Subcutaneous abdominal adipose tissue (tissue), 5 donors: Measurements from ENCODE around the gene AGAP1.

ENCODE experiments used
- H3K27ac ChIP-seq: one replicate; pipeline ENCODE4 v1.7.0; 2013; ENCODE audit warnings: low read depth, mild to moderate bottlenecking, inconsistent platforms, low read length, moderate library complexity
- H3K27me3 ChIP-seq, 5 donors: one replicate each; pipeline ENCODE4 v1.7.0; 2013; ENCODE audit warnings: low read length in 5 of 5, inconsistent platforms in 1 of 5; ENCODE audit not compliant: control insufficient read depth in 5 of 5, insufficient read depth in 4 of 5
- H3K36me3 ChIP-seq, 5 donors: one replicate each; pipeline ENCODE4 v1.7.0; 2013; ENCODE audit warnings: low read length in 5 of 5; ENCODE audit not compliant: control insufficient read depth in 5 of 5, insufficient read depth in 5 of 5
- H3K4me1 ChIP-seq, 5 donors: one replicate each; pipeline ENCODE4 v1.7.0; 2013; ENCODE audit warnings: low read length in 5 of 5, mild to moderate bottlenecking in 3 of 5, moderate library complexity in 1 of 5; ENCODE audit not compliant: control insufficient read depth in 5 of 5, insufficient read depth in 5 of 5
- H3K4me3 ChIP-seq, 5 donors: one replicate each; pipeline ENCODE4 v1.7.0; 2013; ENCODE audit warnings: low read length in 5 of 5, low read depth in 1 of 5
- H3K9ac ChIP-seq, 5 donors: one replicate each; pipeline ENCODE4 v1.7.0; 2013; ENCODE audit warnings: low read length in 5 of 5, mild to moderate bottlenecking in 4 of 5, moderate library complexity in 3 of 5
- H3K9me3 ChIP-seq, 5 donors: one replicate each; pipeline ENCODE4 v1.7.0; 2013; ENCODE audit warnings: low read length in 5 of 5; ENCODE audit not compliant: control insufficient read depth in 5 of 5
- donor health status: healthy.
- donor health status: healthy.
- donor health status: healthy.
- donor health status: healthy.
- donor health status: healthy.

The AGAP1 gene

GRCh38 chr2:235766278-235766677 lies 272.4 kb downstream of the AGAP1 start:
- Histone ChIP-seq H3K4me1 (peaks cover 0 to 10% (median 9%) of the 10 kb centered on the region in 5 donors), H3K27me3 (no peaks in the 10 kb centered on the region), H3K9ac (no peak overlapping the region), H3K9me3 (no peaks in the 10 kb centered on the region), H3K36me3 (peaks cover 0 to 14% (median 13%) of the 10 kb centered on the region in 5 donors), H3K27ac (no peak overlapping the region), H3K4me3 (no peak overlapping the region)

DNA sequence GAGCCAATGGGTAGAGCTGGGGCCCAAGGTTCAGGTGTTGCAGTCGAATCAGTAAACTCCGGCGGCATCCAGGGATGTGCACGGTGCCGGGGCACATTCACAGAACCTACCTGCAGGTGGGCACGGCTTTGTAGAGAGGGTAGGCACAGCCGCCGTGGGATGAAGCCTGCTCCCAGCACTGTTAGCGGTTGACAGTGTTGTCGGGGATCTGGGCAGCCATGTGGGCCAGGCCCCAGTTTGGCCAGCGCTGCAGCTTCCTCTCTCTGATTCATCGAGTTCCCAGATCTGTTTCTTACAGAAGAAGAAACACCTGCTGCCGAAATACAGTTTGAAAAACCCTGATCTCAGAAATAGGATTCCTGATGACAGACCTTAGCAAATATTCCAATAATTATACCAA lies 274.8 kb downstream of the AGAP1 start:
- no peaks in the 10 kb centered on the region for H3K27me3 ChIP-seq
- no peak overlapping the region for H3K4me3 ChIP-seq
- H3K27ac ChIP-seq: no peak overlapping the region
- no peak overlapping the region for H3K9ac ChIP-seq
- H3K36me3 ChIP-seq: peaks cover 0 to 21% (median 8%) of the 10 kb centered on the region in 5 donors
- H3K4me1 ChIP-seq: peaks cover 0 to 10% (median 9%) of the 10 kb centered on the region in 5 donors
- no peaks in the 10 kb centered on the region for H3K9me3 ChIP-seq

- Histone ChIP-seq H3K36me3 (peaks cover 0 to 16% (median 4%) of the 10 kb centered on the region in 5 donors), H3K4me3 (no peak overlapping the region), H3K9ac (no peak overlapping the region), H3K27me3 (no peaks in the 10 kb centered on the region), H3K9me3 (no peaks in the 10 kb centered on the region), H3K27ac (no peak overlapping the region), H3K4me1 (peaks cover 0 to 10% (median 9%) of the 10 kb centered on the region in 5 donors)
These were observed 275.2 kb downstream of the AGAP1 start for GRCh38 chr2:235769046-235769445.

GRCh38 chr2:235770909-235771820 lies 277.3 kb downstream of the AGAP1 start:
- no peak overlapping the region for H3K27ac ChIP-seq
- H3K36me3 ChIP-seq: peaks cover 0 to 17% (median 2%) of the 10 kb centered on the region in 5 donors
- no peaks in the 10 kb centered on the region for H3K27me3 ChIP-seq
- H3K4me3 ChIP-seq: no peak overlapping the region
- H3K9ac ChIP-seq: no peak overlapping the region
- peaks cover 0 to 3% (median 2%) of the 10 kb centered on the region in 5 donors for H3K4me1 ChIP-seq
- no peaks in the 10 kb centered on the region for H3K9me3 ChIP-seq

GRCh38 chr2:235773188-235773928 lies 279.5 kb downstream of the AGAP1 start:
- no peaks in the 10 kb centered on the region for H3K9me3 ChIP-seq
- H3K27ac ChIP-seq: no peak overlapping the region
- H3K27me3 ChIP-seq: no peaks in the 10 kb centered on the region
- no peak overlapping the region for H3K4me3 ChIP-seq
- no peak overlapping the region for H3K9ac ChIP-seq
- peaks cover 0 to 31% (median 2%) of the 10 kb centered on the region in 5 donors for H3K36me3 ChIP-seq
- H3K4me1 ChIP-seq: no peaks in the 10 kb centered on the region

GRCh38 chr2:235774153-235774870 lies 280.5 kb downstream of the AGAP1 start:
- Histone ChIP-seq H3K36me3 (peaks cover 0 to 37% (median 7%) of the 10 kb centered on the region in 5 donors), H3K9ac (no peak overlapping the region), H3K4me1 (no peaks in the 10 kb centered on the region), H3K27ac (no peak overlapping the region), H3K4me3 (no peak overlapping the region), H3K9me3 (no peaks in the 10 kb centered on the region), H3K27me3 (no peaks in the 10 kb centered on the region)

- no peaks in the 10 kb centered on the region for H3K9me3 ChIP-seq
- H3K27ac ChIP-seq: no peak overlapping the region
- no peak overlapping the region for H3K4me3 ChIP-seq
- H3K27me3 ChIP-seq: no peaks in the 10 kb centered on the region
- no peaks in the 10 kb centered on the region for H3K4me1 ChIP-seq
- peaks cover 0 to 30% (median 7%) of the 10 kb centered on the region in 5 donors for H3K36me3 ChIP-seq
- H3K9ac ChIP-seq: no peak overlapping the region
These were observed 282.7 kb downstream of the AGAP1 start for GRCh38 chr2:235776531-235776930.

GRCh38 chr2:235779444-235779896 lies 285.6 kb downstream of the AGAP1 start:
- no peaks in the 10 kb centered on the region for H3K9me3 ChIP-seq
- H3K27ac ChIP-seq: no peak overlapping the region
- H3K4me3 ChIP-seq: no peak overlapping the region
- no peaks in the 10 kb centered on the region for H3K4me1 ChIP-seq
- H3K9ac ChIP-seq: no peak overlapping the region
- H3K36me3 ChIP-seq: peaks cover 0 to 23% (median 7%) of the 10 kb centered on the region in 5 donors
- H3K27me3 ChIP-seq: no peaks in the 10 kb centered on the region

GRCh38 chr2:235780401-235780800 lies 286.6 kb downstream of the AGAP1 start:
- H3K27me3 ChIP-seq: no peaks in the 10 kb centered on the region
- H3K27ac ChIP-seq: no peak overlapping the region
- H3K36me3 ChIP-seq: peaks cover 0 to 23% (median 7%) of the 10 kb centered on the region in 5 donors
- no peaks in the 10 kb centered on the region for H3K9me3 ChIP-seq
- no peak overlapping the region for H3K9ac ChIP-seq
- H3K4me3 ChIP-seq: no peak overlapping the region
- H3K4me1 ChIP-seq: no peaks in the 10 kb centered on the region
